Ovary (tissue), 3 donors: ENCODE results near the gene KLRC3.
"Not testable (repeated sequence)": the region's sequence is repeated elsewhere in the genome, so short reads cannot be mapped to it uniquely, and the experiment has no call there.

Source experiments
- CTCF ChIP-seq, 3 donors: fragments of 450-650 bp in 2 of 3; fragments of 200-600 bp in 1 of 3; IDR thresholded peaks; one replicate each; pipeline versions ENCODE4 v1.5.1 to v1.8.0; 2016 to 2022; ENCODE audit warnings: antibody characterized with exemption in 3 of 3, mild to moderate bottlenecking in 1 of 3
- EP300 ChIP-seq: sonication (generic); formaldehyde crosslinking; IDR thresholded peaks from one replicate; pipeline ENCODE4 v1.6.1; 2017; ENCODE audit warnings: antibody characterized with exemption
- POLR2A ChIP-seq: fragments of 450-650 bp; IDR thresholded peaks from one replicate; pipeline ENCODE4 v1.6.1; 2017; ENCODE audit warnings: antibody characterized with exemption, mild to moderate bottlenecking, moderate library complexity
- donor health status: DM: no; HTN: no; CAD: no.

- not testable (repeated sequence) for TF ChIP-seq POLR2A; CTCF (IDR thresholded peaks at IDR 0.05); EP300
Observed at GRCh38 chr12:10394531-10395152, 25.8 kb downstream of the KLRC3 start.
